SU-DHL-6 (cell line): ENCODE measurements around the gene HRNR.

Experiments used
- H2AFZ ChIP-seq: fragments of 200-600 bp; sonication (generic); 2 replicates; pipeline ENCODE4 v1.6.1; 2014; ENCODE audit warnings: low read depth, mild to moderate bottlenecking, moderate library complexity, mixed read lengths, antibody characterized with exemption, low read length; ENCODE audit not compliant: severe bottlenecking
- H3F3A ChIP-seq: fragments of 200-600 bp; shearing (Covaris generic); 2 replicates; pipeline ENCODE4 v1.6.0; 2016; ENCODE audit warnings: antibody characterized with exemption, mild to moderate bottlenecking; ENCODE audit not compliant: insufficient read depth
- H3K27ac ChIP-seq: fragments of 200-600 bp; sonication (generic); 2 replicates; pipeline ENCODE4 v1.5.1; 2016; ENCODE audit warnings: low read depth, mild to moderate bottlenecking, low read length, moderate library complexity, mixed read lengths
- H3K27me3 ChIP-seq: fragments of 200-600 bp; sonication (generic), shearing (Covaris generic); 2 replicates; pipeline ENCODE4 v1.6.0; 2014; ENCODE audit warnings: mild to moderate bottlenecking, low read length
- H3K36me3 ChIP-seq: fragments of 200-600 bp; sonication (generic); 2 replicates; pipeline ENCODE4 v1.6.1; 2014; ENCODE audit warnings: mild to moderate bottlenecking, low read length, mixed read lengths
- H3K4me2 ChIP-seq: fragments of 300-600, 200-600 bp; shearing (Covaris generic), sonication (generic); 2 replicates; pipeline ENCODE4 v1.6.0; 2014; ENCODE audit warnings: low read length, low read depth, mild to moderate bottlenecking; ENCODE audit not compliant: poor library complexity, severe bottlenecking
- H3K4me3 ChIP-seq: fragments of 200-600 bp; sonication (generic); 2 replicates; pipeline ENCODE4 v1.5.1; 2014; ENCODE audit warnings: antibody characterized with exemption, low read length, mild to moderate bottlenecking, mixed read lengths; ENCODE audit not compliant: insufficient read depth, poor library complexity, severe bottlenecking
- H3K79me2 ChIP-seq: fragments of 200-600 bp; sonication (generic); 2 replicates; pipeline ENCODE4 v1.6.1; 2014; ENCODE audit warnings: mild to moderate bottlenecking, low read length, moderate library complexity; ENCODE audit not compliant: insufficient read depth
- H3K9ac ChIP-seq: fragments of 200-600 bp; sonication (generic); 2 replicates; pipeline ENCODE4 v1.7.0; 2014; ENCODE audit warnings: mild to moderate bottlenecking, low read length
- H3K9me2 ChIP-seq: fragments of 200-600 bp; sonication (generic); replicated peaks from 2 replicates; pipeline ENCODE4 v1.6.1; 2014; ENCODE audit warnings: low read length; ENCODE audit not compliant: insufficient read depth
- H3K9me3 ChIP-seq: fragments of 200-600 bp; sonication (generic); 2 replicates; pipeline ENCODE4 v1.6.1; 2014; ENCODE audit warnings: low read length, mixed read lengths; ENCODE audit not compliant: insufficient read depth
- H4K20me1 ChIP-seq: fragments of 200-600 bp; sonication (generic); 2 replicates; pipeline ENCODE4 v1.6.1; 2014; ENCODE audit warnings: low read depth, mild to moderate bottlenecking, antibody characterized with exemption, low read length, moderate library complexity, mixed read lengths
- CTCF ChIP-seq: fragments of 200-600 bp; sonication (generic); IDR thresholded peaks from one replicate; pipeline ENCODE4 v1.5.1; 2017; ENCODE audit warnings: antibody characterized with exemption, mild to moderate bottlenecking, low read length, moderate library complexity; ENCODE audit not compliant: insufficient read depth, poor library complexity, severe bottlenecking
- EZH2phosphoT487 ChIP-seq: fragments of 200-600 bp; sonication (generic), shearing (Covaris generic); conservative IDR thresholded peaks from 2 replicates; pipeline ENCODE4 v1.6.1; 2018; ENCODE audit warnings: mild to moderate bottlenecking, antibody characterized with exemption, low read length, moderate library complexity, mixed read lengths

The HRNR gene

DNA sequence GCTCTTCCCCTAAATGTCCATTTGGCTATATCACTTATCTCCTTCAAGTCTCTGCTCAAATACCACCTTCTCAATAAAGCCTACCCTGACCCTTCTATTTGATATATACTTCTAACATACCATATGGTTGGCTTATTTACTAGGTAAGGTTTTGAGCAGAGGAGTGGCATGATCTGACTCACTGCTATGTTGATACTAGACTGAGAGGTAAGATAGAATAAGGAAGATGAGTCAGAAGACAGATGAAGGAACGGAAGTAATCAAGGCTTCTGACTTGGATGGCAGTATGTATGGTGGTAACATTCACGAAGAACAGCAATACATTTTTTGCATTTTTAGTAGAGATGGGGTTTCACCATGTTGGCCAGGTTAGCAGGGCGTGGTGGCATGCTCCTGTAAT lies 4.8 kb upstream of the HRNR start:
- Histone ChIP-seq H3K79me2 (no peaks in the 10 kb centered on the region), H4K20me1 (no peaks in the 10 kb centered on the region), H3F3A (no peaks in the 10 kb centered on the region), H3K4me3 (no peak overlapping the region), H3K36me3 (no peaks in the 10 kb centered on the region), H3K9me3 (no peaks in the 10 kb centered on the region), H3K27ac (no peak overlapping the region), H3K27me3 (no peaks in the 10 kb centered on the region), H3K9me2 (no peaks in the 10 kb centered on the region), H3K9ac (no peak overlapping the region), H2AFZ (no peak overlapping the region), H3K4me2 (no peak overlapping the region)
- TF ChIP-seq CTCF (no peak), EZH2phosphoT487 (no peak)

- Histone ChIP-seq H3K36me3 (no peaks in the 10 kb centered on the region), H4K20me1 (no peaks in the 10 kb centered on the region), H3K79me2 (no peaks in the 10 kb centered on the region), H3K9me2 (no peaks in the 10 kb centered on the region), H3K4me3 (no peak overlapping the region), H3K9me3 (no peaks in the 10 kb centered on the region), H2AFZ (no peak overlapping the region), H3K9ac (no peak overlapping the region), H3F3A (no peaks in the 10 kb centered on the region), H3K27ac (no peak overlapping the region), H3K27me3 (no peaks in the 10 kb centered on the region), H3K4me2 (no peak overlapping the region)
- TF ChIP-seq EZH2phosphoT487 (no peak), CTCF (no peak)
Observed at GRCh38 chr1:152227310-152227928, 3.4 kb upstream of the HRNR start.

GRCh38 chr1:152225678-152226077 lies 1.7 kb upstream of the HRNR start:
- no peak overlapping the region for H3K27ac ChIP-seq
- H3K27me3 ChIP-seq = no peaks in the 10 kb centered on the region
- H3K4me3 ChIP-seq = no peak overlapping the region
- TF ChIP-seq EZH2phosphoT487 = no peak
- TF ChIP-seq CTCF = no peak
- H2AFZ ChIP-seq = no peak overlapping the region
- no peaks in the 10 kb centered on the region for H3K79me2 ChIP-seq
- no peaks in the 10 kb centered on the region for H3F3A ChIP-seq
- H3K36me3 ChIP-seq = no peaks in the 10 kb centered on the region
- no peaks in the 10 kb centered on the region for H4K20me1 ChIP-seq
- H3K9me2 ChIP-seq = no peaks in the 10 kb centered on the region
- no peak overlapping the region for H3K4me2 ChIP-seq
- H3K9ac ChIP-seq = no peak overlapping the region
- no peaks in the 10 kb centered on the region for H3K9me3 ChIP-seq
